Activated CD4-positive, alpha-beta T cell treated with anti-CD3 and anti-CD28 coated beads, Interleukin-2, amount 50 U/mL, for 48 hours (primary cell): ENCODE measurements around the gene CSK.

ENCODE experiments used
- DNase-seq, 2 experiments: peaks; one replicate each; pipeline ENCODE4 v3.0.0-alpha.2; 2020

The CSK gene

DNA sequence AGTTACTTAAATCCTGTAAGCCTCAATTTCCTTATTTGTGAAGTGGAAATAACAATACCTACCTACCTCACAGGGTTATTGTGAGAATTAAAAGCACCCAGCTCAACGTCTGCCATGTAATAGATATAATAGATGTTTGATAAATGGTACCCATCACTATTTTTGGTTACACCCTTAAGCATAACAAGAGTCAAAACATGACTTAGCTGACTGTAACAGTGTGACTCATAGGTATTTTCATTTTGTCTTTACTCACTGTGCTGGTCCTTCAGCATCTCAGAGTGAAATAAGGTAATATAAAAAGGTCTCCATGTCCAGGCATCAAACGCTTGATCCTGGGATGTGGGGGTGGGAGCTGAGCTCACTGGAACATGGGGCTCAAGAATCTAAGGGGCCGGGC is 47.6 kb downstream of the CSK start:
- no peak for DNase-seq

GRCh38 chr15:74829991-74830390 is 48.1 kb downstream of the CSK start:
- no peak for DNase-seq

DNA sequence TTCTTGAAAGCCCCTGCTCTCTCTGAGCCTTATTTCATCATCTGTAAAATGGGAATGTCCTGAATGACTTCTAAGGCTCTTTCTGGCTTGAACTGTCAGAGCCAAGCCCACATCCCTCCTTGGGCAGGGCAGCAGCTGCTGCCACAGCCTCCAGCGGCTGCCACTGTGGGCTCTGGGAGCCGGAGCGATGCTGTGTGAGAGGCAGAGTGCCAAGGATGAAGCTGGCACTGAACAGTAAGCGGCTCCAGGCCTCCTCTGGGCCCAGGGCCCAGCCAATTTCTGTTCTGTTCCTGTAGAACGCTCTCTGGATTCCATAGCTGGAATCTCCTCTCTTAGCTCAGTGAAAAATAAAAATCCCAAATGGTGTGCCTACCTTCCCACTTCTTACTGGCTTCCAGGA is 49.0 kb downstream of the CSK start:
- no peak for DNase-seq

- no peak for DNase-seq
Measured at GRCh38 chr15:74831813-74832495, 50.1 kb downstream of the CSK start.

GRCh38 chr15:74832826-74833225 is 50.9 kb downstream of the CSK start:
- no peak for DNase-seq

GRCh38 chr15:74833376-74834107 is 51.7 kb downstream of the CSK start:
- no peak for DNase-seq

DNA sequence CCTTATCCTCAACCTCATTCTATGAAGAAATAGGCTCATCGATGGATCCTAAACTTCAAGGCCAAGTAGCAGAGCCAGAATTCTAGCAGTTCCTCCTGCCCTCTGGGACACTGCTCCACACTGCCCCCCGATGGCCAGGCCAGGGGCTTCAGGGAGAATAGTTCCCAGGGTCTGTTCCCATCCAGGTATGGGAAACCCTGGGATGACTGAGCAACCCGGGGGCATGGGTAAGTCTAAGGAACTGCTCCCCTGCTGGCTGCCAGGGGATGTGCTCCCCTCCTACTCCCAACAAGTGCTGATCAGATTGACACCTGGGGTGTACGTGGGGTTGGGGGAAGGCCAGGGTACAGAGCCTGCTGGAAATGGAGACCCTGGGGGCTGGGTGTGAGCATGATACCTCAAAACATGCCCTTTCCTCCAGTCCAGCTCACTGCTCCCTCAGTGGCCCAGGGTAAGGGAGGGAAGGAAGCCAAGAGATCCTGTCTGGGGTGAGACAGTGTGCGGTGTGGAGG is 53.5 kb downstream of the CSK start:
- DNase-seq: peak; percentile 68 to 70

- DNase-seq: no peak
Measured at GRCh38 chr15:74836846-74837245, 55.0 kb downstream of the CSK start.

DNA sequence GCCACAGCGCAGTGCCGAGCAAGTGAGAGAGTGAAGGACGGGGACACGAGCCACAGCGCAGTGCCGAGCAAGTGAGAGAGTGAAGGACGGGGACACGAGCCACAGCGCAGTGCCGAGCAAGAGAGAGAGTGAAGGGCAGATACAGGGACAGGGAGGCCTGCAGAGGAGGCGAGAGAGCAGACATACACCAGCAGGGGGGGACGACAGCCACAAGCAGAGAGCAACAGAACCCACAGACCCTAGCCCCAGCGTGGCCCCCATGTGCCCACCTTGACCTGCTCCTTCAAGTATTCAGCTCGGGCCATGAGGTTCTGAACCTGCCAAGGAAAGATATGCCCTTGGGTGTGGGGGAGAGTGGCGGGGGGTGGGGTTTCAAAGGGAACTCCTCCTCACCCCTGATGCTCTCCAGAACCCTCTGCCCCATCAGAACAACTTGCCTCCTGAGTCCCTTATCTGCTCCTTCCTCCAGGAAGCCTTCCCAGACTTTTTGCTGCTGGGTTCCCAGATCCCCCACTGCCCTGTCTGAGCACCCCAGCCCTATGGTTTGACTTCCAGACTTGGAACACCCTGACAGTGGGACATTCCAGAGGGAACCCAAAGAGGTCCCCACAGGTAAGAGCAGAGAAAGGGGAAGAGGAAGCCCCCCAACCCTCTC is 55.7 kb downstream of the CSK start:
- no peak for DNase-seq

DNA sequence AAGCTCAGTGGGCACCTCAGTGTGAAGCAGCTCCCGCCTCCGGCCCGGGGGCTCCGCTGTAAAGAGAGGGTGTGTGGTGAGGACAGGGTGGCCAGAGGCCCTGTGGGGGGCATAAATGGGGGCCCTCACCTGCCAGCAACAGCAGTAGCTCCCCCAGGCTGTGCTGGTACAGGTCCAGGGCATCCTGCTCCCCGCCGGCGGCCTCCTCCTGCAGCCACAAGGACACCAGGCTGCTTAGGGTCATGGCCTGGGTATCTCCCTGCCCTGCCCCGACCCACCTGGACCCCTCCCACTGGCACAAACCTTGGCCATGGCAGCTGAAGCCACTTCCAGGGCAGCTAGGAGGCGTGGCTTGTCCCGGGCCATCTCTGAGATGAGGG is 56.2 kb downstream of the CSK start:
- DNase-seq: no peak

DNA sequence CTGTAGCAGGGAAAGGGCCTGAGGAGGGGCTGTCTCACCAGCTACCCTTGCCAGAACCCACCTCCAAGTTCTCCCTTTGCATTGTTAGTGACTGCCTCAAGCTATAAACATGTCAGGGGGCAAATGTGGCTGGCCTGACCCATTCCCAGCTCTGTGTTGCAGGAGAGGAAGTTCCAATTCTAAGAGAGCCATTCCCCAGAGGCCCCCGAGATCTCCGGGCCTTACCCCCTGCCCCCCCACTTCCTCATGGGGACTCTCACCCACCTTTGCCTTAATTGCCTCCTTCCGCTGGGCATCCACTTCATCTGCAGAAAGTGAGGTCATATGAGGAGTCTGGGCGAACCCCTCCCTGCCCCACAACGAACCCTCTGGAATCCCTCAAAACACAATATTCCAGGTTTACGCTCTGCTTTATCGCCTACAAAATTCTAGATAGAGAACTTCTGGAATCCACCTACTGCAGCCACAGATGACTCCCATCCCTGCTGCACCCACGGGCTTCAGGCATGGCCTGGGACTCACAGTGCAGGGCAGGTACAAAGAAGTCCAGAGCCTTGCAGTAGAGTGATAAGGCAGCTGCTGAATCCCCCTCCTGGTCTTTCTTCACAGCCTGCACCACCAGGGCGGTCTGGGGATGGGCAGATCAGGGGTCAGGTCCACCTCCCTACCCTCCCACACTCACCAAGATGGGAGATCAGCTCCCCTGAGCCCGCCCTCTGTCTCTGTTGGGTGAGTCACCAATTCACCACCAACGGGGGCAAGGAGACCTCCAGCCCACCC is 57.1 kb downstream of the CSK start:
- no peak for DNase-seq

- no peak for DNase-seq
Measured at GRCh38 chr15:74839526-74840395, 57.9 kb downstream of the CSK start.

DNA sequence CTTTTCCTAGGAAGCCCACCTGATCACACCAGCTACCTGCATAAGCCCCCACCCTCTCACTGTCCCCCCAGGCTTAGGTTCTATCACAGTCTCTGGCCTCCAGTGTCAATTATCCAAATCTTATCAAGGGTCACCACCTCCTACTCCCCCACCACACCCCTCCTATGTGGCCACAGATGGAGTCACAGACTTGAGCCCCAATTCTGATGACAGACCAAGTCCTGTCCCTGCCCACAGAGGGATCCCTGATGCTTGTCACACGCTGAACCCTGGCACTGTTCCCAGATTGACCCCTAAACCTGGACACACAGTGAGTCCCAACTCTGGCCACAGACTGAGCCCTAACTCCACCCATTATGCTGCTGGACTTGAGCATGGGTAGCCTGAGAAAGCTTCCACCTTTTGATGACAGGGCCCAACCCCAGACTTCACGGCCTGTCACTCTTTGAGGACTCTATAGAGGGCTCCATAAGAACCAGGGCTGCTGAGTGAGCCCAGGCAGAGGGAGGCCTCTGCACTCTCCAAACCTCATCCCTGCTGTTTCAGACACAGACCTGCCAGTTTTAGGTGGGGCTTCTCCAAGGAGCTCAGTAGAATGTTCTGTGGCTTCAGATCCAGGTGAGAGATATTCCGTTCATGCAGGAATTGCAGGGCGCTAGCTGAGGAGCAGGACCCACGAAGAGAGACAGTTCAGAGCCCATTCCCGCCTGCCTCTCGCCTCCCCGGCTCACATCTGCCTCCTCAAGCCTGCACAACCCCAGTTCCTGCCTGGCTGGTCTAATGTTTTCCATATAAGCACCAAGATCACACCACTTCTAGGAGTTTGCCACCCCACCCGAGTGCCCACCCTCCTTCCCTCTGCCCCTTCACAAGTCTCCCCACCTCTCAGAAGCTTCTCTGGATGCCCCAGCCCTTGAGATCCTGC is 59.2 kb downstream of the CSK start:
- no peak for DNase-seq

GRCh38 chr15:74841891-74842373 is 60.1 kb downstream of the CSK start:
- DNase-seq: no peak

GRCh38 chr15:74842581-74843444 is 60.9 kb downstream of the CSK start, which contains the start of gene ULK3:
Gene ULK3 (minus strand): TSS chr15:74843156. CDS start chr15:74843105, 51 bp downstream.
- peak; percentile 93 for DNase-seq

DNA sequence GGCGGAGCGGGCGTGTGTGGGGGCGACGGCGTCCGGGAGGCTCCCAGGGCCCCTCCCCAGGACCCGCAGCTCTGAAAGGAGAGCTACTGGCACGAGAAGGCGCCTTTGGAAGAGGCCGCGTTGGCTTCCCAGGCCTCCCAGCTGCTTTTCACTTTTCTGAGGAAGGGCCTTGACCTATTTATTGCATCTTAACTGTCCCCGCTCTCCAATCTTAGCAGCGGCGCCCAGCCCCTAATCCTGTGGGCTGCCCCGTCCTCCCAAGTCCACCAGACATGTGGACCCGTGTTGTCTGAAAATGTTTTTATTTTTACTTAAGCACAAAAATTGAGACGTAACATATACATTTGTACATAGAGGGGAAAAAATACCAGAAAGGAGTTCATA is 61.6 kb downstream of the CSK start:
- DNase-seq: no peak

- peak in 1 of 2 experiments; percentile 19 for DNase-seq
Measured at GRCh38 chr15:74843891-74844299, 62.0 kb downstream of the CSK start.

- no peak for DNase-seq
Measured at GRCh38 chr15:74844319-74845207, 62.7 kb downstream of the CSK start.

- DNase-seq: peak; percentile 65 to 72
Measured at GRCh38 chr15:74845208-74845568, 63.3 kb downstream of the CSK start.
